Brain microvascular endothelial cell (primary cell): ENCODE data around the gene CASTOR1.

Source experiments
- DNase-seq: peaks from one replicate; pipeline ENCODE4 v3.0.0-alpha.2; 2020
- H3K27ac ChIP-seq: fragments of 250-450 bp; sonication (Bioruptor Pico); 2 replicates; pipeline ENCODE4 v1.5.1; 2020; ENCODE audit warnings: mild to moderate bottlenecking, moderate library complexity
- H3K27me3 ChIP-seq: fragments of 250-450 bp; sonication (Bioruptor Pico); replicated peaks from 2 replicates; pipeline ENCODE4 v1.5.1; 2020; ENCODE audit warnings: mild to moderate bottlenecking
- H3K36me3 ChIP-seq: fragments of 250-450 bp; sonication (Bioruptor Pico); replicated peaks from 2 replicates; pipeline ENCODE4 v1.5.1; 2020; ENCODE audit warnings: mild to moderate bottlenecking
- H3K4me3 ChIP-seq: 2 replicates; pipeline ENCODE4 v1.5.1; 2011; ENCODE audit warnings: low read depth, mild to moderate bottlenecking, control low read depth, low read length, moderate library complexity
- in situ Hi-C: cut with HindIII; loops from 2 replicates; pipeline ENCODE4 v1.10.0; 2017; ENCODE audit warnings: low sequenced_read_pairs, low pct_ligation_motif_present
- TF ChIP-seq, protein P1 (sequence below): IDR thresholded peaks from 2 replicates; pipeline ENCODE4 v1.5.1; 2011; ENCODE audit warnings: low read depth, mild to moderate bottlenecking, moderate library complexity, low read length, control low read depth, inconsistent platforms; ENCODE audit errors: missing control alignments

CASTOR1 gene

DNA sequence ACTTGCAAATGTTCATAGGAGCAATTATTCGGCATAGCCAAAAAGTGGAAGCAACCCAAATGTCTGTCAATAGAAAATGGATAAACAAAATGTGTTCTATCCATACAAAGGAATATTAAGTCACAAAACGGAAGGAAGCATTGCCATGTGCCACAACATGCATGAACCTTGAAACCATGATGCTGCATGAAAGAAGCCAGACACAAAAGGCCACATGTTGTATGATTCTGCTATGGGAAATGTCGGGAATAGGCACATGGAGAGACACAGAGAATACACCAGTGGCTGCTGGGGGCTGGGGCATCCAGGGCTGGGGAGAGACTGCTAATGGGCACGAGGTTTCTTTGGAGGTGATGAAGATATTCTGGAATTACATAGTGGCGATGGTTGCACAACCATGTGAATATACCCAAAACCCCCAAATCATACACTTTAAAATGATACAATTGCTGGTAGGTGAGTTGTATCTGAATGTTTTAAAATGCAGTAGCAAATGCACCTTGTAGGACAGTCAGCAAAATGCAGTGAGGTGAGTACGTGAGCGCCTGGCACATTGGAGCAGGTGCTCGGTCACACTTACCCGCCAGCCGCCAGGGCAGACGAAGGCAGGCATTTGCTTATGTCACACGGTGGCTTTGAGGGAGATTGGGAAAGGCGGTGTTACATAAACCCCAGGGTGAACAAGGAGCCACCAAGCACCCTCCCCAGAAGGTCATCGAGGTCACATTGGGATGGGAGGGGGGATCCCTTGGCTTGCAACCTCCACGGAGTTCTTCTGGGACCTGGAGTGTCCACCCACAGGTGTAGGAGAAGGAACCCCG lies 16.3 kb downstream of the CASTOR1 start:
- in situ Hi-C loops = no loop called here
- DNase-seq = no peak
- TF ChIP-seq, protein P1, sequence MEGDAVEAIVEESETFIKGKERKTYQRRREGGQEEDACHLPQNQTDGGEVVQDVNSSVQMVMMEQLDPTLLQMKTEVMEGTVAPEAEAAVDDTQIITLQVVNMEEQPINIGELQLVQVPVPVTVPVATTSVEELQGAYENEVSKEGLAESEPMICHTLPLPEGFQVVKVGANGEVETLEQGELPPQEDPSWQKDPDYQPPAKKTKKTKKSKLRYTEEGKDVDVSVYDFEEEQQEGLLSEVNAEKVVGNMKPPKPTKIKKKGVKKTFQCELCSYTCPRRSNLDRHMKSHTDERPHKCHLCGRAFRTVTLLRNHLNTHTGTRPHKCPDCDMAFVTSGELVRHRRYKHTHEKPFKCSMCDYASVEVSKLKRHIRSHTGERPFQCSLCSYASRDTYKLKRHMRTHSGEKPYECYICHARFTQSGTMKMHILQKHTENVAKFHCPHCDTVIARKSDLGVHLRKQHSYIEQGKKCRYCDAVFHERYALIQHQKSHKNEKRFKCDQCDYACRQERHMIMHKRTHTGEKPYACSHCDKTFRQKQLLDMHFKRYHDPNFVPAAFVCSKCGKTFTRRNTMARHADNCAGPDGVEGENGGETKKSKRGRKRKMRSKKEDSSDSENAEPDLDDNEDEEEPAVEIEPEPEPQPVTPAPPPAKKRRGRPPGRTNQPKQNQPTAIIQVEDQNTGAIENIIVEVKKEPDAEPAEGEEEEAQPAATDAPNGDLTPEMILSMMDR = no peak
- H3K36me3 ChIP-seq = no peaks in the 10 kb centered on the region
- H3K4me3 ChIP-seq = no peak overlapping the region
- no peaks in the 10 kb centered on the region for H3K27me3 ChIP-seq
- H3K27ac ChIP-seq = no peak overlapping the region

DNA sequence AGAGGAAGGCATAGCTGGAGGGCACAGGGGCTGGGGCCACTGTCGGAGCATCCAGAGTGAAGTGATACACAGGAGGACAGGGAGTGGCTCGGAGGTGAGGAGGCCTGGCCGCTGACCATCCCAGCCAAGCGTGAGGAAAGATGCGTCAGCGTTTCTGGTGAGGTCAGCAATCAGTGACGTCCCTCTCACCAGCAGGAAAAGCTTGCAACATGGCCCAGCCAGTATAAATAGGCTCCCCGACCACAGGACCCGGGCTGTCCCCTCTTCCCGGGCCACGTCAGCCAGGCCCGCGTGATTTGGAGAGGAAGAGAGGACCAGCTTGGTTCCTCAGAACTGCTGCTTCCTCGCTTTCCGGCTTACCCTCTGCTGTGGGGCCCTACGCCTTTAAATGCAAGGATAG lies 18.5 kb downstream of the CASTOR1 start:
- H3K36me3 ChIP-seq = no peaks in the 10 kb centered on the region
- H3K4me3 ChIP-seq = no peak overlapping the region
- in situ Hi-C loops = no loop called here
- peak; percentile 73 for DNase-seq
- no peaks in the 10 kb centered on the region for H3K27me3 ChIP-seq
- H3K27ac ChIP-seq = peak overlapping the region; percentile 39
- TF ChIP-seq, protein P1 = no peak

DNA sequence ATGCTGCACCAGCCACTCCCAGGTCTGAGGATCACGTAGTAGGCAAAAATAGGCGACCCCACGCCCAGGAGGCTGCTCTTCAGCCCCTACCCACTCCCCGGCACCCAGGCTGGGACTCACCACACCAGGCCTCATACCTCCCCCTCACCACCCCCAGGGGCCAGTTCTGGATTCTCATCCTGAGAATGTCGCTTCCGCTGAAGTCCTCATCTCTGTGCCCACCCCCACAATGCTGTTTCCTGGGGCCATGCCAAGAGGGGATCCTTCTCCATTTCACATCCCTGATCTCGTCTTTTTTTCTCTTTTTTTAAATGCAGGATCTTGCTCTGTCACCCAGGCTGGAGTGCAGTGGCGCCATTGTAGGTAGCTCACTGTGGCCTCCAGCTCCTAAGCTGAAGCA lies 21.0 kb downstream of the CASTOR1 start:
- in situ Hi-C loops = no loop called here
- no peak overlapping the region for H3K4me3 ChIP-seq
- no peak overlapping the region for H3K27ac ChIP-seq
- no peaks in the 10 kb centered on the region for H3K36me3 ChIP-seq
- no peak for DNase-seq
- TF ChIP-seq, protein P1 = no peak
- no peaks in the 10 kb centered on the region for H3K27me3 ChIP-seq

DNA sequence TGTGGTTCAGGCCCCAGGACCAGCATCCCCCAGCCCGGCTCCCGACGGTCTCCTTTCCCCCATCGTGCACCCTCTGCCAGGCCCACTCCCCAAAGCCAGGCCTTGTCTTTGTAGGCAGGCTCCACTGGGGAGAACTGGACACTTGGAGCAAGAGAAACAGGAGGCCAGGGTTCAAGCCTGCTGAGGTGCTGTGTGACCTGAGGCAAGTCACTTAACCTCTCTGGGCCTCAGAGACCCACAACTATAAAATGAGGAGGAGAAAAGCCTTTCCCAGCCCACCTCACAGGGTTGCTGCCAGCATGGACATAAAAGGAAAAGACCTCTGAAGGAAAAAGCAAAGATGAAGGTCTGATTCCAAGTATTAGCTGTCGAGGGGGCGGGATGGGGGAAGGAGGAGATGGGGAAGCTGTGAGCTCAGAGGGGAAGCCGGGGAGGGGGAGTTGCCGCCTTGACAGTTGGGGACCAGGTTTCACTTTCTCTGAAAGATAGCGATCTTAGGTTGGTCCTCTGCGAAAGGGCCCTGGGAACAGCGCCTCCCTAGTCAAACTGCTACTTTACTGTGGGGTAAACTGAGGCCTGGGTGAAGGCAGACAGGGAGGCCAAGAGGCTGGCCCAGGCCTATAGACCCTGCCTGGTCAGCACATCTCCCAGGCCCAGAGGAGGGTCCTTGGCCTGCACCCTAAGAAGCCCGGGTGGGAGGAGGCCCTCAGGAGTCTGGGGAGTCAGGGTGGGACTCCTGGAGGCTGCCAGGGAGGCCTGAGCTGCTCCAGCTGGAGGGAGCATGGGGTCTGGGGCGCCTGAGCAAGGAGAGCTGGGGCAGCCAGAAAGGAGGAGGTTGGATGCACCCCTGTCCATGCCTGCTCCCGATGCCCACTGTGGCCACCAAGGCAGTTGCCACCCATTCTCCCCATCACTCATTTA lies 21.7 kb downstream of the CASTOR1 start:
- in situ Hi-C loops = no loop called here
- H3K36me3 ChIP-seq = no peaks in the 10 kb centered on the region
- H3K4me3 ChIP-seq = no peak overlapping the region
- TF ChIP-seq, protein P1 = no peak
- no peak overlapping the region for H3K27ac ChIP-seq
- no peak for DNase-seq
- no peaks in the 10 kb centered on the region for H3K27me3 ChIP-seq

DNA sequence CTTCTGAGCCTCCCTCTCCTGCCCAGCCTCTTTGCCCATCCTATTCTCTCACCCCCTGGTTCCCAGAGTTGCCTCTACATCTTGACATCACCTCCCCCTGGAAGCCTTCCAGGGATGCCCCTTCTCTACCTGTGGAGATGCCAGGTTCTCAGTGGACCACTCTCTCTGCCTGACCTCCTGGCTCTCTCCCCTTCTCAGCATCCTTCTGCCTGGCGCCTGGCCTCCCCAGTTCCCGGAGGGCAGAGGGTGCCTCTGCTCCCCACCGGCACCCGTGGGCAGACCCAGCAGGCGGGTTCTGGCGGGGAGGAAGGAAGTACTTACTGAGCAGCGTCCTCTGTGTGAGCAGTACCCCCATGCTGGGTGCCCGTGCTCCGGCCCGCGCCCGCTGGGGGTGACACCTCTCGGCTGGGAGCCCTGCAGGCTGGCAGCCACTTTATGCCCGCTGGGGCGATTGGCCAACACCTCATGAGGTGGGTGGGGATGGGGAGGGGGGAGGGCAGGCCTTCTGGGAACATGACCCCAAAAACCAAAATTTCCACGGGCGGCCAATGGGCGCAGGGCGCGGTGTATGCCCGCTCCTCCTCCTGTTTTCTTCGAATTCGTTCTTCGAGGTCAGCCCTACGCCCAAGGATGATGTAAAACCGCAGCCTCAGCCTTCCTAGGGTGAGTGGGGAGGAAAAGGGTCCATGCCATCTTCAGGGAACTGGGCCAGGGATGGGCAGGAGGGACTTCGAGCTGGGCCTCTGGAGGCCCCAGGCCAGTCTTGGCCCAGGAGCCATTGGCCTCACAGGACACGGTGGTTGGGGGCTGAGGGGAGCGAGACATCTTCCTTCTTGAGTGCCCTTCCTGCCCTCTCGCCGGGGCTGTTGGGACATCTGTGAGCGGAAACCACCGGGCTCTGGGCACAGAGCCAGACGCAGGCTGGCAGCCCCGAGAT lies 22.6 kb downstream of the CASTOR1 start, which contains the start of gene OSM:
Gene OSM, minus strand, starts transcription at position 407 of the 937 bp plus-strand sequence. Its CDS starts 52 bp downstream, at position 355.
- no peaks in the 10 kb centered on the region for H3K36me3 ChIP-seq
- in situ Hi-C loops = no loop called here
- TF ChIP-seq, protein P1 = no peak
- DNase-seq = no peak
- H3K4me3 ChIP-seq = no peak within 1 kb of the TSS
- H3K27ac ChIP-seq = no peak within 1 kb of the TSS
- H3K27me3 ChIP-seq = no peaks in the 10 kb centered on the region
